B cell (primary cell): ENCODE results near the gene SGPP2.

Source experiments
- CTCF ChIP-seq: fragments of 200-600 bp; IDR thresholded peaks from one replicate; pipeline ENCODE4 v1.8.0; 2022; ENCODE audit warnings: antibody characterized with exemption, mild to moderate bottlenecking
- EZH2 ChIP-seq: IDR thresholded peaks from 2 replicates; pipeline ENCODE4 v1.6.1; 2012; ENCODE audit warnings: borderline replicate concordance, low read depth, mild to moderate bottlenecking, moderate library complexity, low read length; ENCODE audit not compliant: insufficient read depth, poor library complexity, severe bottlenecking

GRCh38 chr2:222420508-222420907 is 3.8 kb upstream of the SGPP2 start:
- TF ChIP-seq CTCF (no peak), EZH2 (no peak)
